HG03457 (cell line): ENCODE results near the gene PTPN3.

ENCODE experiments used
- ATAC-seq: cut with Tn5 transposase; IDR thresholded peaks from one replicate; pipeline ENCODE4 v1.9.1; 2021; ENCODE audit warnings: moderate number of reproducible peaks; ENCODE audit not compliant: unreplicated experiment

PTPN3 gene

DNA sequence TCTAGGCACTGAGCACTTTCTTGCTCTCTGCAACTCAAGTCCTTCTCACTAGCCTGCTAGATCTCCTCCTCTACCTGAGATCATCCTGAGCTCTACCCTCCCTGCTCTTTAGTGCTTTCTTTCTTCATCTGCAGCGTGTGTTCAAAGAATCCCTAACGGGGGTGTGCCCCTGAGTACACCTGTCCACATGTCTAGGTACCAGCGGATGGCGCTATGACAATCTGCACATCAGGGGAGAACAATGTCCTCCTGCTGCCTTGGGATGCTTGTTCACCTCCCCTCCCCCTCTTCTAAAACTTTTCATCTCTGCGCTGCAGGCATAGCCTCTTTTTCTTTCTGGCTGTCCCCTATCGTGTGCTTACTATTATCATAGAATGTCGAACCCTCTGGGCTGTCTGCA, 42.7 kb downstream of the PTPN3 start:
- no peak for ATAC-seq

DNA sequence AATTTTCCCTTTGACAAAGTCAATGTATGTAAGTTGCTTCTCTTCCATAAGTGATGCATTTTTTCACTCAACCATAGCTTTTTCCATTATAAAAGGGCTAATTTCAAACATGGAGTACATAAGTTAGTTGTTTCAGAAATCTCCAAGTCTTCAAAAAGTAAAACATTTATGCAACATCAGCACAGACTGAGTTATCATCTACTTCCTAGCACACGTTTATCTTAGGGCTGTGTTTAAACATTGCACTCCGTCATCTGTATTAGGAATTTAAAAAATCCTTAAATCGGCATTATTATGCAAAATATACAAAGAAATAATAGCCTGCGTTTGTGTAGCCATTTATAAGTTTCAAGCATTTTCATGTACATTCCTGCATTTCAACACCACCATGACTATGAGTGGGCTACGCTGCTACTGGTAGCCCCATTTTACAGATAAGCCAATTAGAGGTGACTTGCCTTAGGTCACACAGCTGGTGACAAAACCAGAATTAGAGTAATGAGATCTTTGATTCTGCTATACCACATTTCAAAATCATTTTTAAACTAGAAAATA, 43.4 kb downstream of the PTPN3 start:
- ATAC-seq = no peak

DNA sequence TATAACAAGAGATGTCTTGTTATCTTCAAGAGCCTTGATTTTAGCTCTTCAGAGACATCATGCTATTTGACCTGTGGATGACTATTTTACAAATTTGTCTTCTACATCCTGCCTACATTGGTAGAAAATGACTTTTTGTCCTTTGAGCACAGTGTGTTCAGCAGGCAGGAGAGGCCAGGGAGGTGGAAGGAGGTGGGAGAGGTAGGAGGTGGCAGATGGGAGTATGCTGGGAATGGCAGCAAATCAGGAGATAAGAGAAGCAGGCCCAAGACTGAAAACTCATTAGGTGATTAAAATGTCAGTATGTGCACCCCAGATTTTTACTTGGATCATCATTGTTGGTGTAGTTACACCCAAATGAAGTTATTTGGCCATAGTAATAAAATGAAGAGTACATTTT, 44.1 kb downstream of the PTPN3 start:
- no peak for ATAC-seq

DNA sequence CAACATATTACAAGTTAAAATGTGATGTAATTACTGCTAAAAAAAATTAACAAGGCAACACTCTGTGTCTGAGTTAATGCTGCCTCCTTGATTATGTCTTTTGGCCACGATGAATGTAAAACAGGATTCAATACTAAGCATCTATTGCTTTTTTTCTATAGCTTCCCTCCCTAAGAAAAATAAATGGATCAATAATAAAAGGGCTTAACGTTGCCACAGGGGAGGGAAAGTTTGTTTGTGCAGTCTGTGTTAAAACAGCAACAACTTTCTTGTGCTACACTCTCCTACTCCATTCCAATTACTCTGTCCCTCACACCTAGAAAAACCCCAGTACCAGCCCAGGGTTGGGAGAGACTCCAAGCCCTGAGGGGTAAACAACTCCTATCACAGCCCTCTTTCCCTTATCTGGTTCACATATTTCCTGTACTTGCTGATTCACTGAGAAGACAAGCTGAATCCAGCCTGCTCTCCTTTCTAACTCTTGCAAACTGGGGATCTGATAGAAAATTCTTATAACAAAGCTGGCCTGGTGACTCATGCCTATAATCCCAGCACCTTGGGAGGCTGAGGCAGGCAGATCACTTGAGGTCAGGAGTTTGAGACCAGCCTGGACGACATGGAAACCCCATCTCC, 44.8 kb downstream of the PTPN3 start:
- no peak for ATAC-seq

DNA sequence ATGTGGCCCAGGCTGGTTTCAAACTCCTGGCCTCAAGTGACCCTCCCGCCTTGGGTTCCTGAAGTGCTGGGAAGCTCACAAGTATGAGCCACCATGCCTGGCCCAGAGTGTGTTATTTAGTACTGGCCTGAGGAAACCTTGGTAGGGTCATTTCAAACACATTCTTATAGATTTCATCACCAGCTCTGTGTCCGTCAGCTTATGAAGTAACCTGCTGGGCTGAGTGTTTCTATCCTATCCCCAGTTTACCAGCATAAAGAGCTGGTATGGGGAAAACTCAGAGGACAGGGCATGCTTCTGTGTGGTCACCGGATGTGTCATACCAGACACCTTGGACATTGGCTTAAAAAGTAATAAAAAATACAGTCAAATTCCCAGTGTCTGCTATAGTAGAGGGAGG, 45.3 kb downstream of the PTPN3 start:
- ATAC-seq = no peak

DNA sequence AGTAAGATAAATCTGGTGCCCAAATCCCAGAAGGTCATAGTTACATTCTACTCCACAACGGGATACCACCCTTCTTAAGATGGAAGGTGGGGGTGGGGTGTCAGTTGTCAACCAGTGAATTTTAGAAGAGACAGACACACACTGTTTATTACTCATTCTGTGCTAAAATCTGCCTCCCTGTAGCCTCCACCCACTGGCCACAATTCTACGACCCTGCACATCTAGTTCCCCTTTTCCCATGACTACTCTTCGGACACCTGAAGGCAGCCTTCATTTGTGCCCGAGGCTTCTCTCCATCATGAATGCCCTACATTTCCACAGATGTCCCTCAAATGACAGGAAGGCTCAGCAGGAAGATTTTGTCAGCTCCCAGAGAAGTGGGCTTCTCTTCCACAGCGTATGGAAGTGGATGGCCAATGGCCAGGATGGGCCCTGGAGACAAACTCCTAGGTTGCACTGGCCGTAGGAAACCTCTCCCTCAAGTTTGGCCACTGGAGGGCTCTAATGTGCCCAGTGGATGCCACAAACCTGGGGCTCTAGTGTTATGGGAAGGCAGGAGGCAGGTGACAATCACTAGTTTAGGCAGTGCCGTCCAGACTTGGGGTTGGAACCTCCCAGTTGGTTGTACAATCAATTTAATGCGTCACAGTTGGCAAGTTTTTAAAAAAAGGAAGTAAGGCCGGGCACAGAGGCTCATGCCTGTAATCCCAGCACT, 46.6 kb downstream of the PTPN3 start:
- no peak for ATAC-seq

DNA sequence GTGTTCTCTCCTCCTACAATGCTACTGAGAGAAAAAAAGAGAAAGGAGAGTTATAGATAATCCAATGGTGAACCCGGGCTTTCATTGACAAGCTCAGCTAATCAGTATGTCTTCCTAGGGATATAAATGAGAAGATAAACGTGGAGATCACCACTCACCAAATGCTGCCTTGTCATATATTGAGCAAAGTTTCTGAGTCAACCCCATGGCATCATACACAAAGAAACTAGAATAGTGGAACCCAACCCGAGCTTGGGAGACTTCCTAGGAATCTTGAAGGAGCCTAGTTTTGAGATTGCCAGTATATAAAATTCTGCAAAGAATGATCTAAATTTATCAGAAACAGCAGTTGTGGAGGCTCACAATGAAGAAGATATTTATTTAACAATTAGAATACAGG, 47.8 kb downstream of the PTPN3 start:
- ATAC-seq = no peak

DNA sequence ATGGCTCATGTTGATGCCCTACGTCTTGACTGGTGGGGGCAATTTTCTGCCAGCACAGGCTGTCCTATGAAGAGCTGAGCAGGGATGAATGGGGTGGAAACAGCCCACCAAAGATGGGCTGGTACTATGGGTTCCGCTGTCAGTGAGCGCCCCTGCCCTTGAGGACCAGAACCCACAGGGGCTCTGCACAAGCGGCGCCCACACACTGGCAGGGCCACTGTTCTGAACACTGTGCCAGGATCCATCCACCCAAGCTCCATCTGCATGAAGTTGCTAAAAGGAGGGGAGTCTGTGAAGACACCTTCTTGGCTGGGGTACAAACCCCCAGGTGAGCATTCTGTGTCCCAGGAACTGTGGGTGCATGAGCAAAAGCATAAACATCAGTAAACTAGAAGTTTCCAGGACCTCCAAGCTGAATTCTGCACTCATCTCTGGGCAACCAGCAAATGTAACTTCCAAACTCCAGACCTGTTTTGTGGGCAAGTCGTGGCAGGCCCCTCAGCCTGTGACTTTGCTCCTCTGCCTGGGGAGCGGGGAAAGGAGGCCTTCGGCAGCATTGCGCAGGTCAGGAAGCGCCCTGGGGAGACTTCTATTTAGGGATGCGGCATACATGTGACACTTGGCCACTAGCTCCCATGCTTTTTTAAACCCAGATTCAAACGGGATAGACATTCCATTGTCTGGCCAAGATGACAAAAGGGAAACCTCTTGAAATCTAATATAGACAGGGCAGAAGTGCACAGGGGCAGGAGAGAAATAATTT, 48.9 kb downstream of the PTPN3 start:
- ATAC-seq = no peak

DNA sequence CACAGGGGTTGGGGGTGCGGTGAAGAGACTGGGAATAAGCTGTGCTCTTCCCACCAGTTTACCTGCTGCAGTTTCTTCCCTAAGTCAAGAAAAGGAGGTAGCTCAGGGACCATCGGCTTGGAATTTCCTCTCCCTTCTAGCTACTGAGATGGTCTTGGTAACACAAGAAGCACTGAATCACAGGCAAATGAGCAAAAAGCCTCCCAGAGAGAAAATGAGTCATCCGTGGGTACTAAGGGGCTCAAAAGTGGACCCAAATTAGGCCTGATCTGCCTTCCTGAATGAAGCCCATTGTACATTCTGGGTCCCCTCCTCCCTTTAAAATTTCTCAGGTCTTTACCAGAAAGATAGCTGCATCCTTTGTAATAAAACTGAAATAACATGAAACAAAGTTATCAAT, 49.9 kb downstream of the PTPN3 start:
- no peak for ATAC-seq

DNA sequence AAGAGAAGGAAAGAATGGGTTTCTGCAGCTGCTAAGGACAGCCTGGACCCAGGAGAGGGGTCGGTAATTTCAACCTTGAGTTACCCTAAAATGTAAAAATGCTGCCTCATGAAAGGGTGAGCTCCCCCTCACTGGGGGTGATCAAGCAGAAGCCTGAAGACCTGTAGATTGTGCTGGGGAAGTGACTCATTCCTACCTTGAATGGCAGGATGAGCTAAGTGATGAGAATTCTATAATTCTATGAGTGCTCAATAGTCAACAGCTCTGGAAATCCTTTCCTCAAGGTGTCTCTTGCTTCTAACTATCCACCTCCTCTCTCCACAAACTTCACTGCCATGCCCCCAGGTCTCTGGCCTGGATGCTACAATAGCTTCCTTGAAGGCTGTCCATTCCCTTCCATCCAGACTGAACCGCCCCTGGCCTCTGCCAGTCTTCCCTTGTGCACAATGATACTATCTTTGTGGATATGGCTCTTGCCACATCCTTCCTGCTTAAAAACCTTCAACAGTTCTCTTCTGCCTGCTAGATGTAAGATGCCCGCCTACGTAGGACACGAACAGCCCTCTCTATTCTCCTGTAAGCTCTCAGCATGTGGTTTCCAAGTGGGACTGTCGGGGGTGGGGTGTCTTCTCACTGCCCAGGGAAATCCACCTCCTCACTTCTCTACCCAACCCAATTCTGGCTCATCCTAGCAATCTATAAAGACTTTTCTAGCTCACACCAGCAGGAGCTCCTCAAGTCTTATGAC, 50.6 kb downstream of the PTPN3 start:
- no peak for ATAC-seq

DNA sequence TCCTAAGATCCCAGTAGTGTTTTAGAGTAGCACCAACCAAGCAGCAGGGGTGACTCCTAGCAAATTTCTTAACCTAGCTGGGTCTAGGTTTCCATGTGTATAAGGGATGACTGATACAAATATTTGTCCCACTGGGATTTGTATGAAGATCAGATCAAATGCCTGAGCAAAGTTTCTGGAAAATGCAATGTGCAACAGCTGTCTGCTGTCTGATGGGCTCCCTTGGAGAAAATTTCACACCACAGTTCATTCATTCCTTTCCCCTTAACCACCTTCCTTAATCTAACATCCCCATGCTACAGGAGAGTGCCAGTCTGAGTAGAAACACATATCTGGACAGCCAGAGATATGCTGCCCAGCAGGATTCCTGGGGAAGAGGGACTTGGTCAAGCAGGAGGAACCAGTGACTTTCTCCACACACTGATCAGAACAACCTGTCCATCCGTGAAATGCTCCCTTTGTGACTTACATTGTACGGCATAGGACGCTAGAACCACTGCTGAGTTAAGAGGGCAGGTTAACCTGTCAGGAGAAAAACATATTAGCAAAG, 53.3 kb downstream of the PTPN3 start:
- ATAC-seq = no peak

DNA sequence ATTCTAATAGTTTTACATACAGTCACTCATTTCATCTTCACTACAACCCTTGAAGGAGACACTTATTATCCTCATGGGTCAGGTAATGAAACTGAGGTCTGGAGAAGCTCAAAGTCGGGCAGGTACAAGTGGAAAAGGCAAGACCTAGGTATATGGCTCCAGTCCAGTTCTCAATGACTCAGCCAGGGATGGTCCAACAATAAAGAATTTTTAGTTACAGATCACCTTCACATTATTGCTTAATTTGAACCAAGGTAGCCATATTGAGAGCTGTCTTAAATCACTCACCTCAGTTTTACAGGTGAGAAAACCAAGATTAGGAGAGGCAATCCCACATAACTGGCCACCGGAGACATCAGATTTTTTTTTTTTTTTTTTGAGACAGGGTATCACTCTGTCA, 55.4 kb downstream of the PTPN3 start:
- no peak for ATAC-seq

DNA sequence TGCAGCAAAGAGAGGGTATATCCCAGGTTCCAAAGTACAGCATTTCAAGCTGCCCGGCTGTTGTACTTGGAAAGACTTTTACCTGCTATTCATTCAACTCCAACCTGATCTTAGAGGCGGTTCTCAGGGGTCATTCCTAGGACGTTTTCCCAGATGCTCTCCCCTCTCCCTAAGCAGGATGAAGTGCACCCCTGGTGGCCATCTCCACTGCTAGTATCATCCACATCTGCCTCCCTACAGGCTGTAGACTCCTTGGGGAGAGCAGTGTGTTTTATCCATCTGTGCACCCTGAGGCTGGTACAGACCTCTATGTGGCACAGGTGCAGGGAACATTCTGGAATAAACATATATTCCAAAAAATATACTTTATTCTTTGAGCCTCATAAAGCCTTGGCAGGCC, 56.8 kb downstream of the PTPN3 start:
- ATAC-seq = no peak

DNA sequence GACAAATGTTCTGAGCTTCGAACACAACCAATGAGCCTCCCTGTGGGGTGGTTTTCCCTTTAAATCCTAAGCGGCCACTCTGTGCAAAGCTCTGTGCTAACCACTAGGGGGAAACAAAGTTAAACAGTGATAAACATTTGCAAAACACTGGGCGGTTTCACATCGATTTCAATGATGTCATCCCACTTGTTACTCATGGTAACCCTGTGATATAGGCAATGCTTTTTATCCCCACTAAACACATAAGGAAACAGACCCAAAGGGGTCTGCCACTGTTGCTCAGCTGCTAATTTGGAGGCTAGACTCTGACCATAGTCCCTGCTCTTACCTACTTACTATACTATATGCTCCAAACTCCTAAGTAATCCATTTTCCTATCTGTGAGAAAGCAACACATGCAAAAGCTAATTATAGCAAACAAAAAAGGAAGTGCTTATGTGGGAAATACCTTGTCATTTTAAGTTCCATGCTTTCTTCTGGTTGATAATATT, 57.3 kb downstream of the PTPN3 start:
- peak; percentile 99 for ATAC-seq

DNA sequence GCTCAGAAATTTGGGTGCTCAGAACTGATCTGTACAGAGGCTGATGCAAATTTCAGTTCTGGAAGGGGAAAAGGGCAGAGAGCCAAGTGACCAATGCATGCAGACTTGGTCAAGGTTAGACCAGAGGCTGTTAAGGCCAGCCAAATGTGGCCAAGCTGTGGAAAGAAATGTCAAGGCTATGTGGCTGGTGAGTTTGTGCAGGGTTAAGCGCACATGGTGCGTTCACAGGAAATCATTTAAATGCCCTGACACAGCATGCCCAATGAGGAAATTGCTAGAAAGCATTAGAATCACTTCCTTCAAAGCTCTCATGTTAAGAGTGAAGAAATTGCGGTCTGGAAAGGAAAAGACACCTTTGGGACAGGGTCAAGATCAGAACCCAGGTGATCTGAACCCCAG, 58.0 kb downstream of the PTPN3 start:
- no peak for ATAC-seq

DNA sequence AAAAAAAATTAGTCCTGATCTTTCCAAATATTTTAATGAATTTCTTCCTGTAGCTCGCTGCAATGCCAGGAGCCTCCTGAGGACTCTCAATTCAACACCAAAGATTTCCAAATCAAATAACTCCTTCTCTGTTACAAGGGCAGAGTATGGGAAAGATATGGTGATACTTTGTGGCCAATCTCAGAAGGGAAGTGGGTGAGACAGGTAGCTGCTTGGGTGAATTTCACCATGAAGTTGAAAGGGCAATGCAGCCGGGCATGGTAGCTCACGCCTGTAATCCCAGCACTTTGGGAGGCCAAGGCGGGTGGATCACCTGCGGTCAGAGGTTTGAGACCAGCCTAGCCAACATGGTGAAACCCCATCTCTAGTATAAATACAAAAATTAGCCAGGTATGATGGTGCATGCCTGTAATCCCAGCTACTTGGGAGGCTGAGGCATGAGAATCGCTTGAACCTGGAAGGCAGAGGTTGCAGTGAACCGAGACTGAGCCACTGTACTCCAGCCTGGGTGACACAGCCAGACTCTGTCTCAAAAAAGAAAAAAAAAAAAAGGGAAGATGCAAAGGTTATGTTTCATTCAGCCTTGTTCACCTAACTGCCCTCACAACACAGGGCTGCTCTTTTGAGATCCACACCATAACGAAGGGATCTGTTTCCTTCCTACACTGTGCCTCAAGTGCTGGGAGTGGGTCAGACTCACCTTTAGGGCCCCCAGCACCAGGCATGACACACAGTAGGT, 58.6 kb downstream of the PTPN3 start:
- no peak for ATAC-seq

DNA sequence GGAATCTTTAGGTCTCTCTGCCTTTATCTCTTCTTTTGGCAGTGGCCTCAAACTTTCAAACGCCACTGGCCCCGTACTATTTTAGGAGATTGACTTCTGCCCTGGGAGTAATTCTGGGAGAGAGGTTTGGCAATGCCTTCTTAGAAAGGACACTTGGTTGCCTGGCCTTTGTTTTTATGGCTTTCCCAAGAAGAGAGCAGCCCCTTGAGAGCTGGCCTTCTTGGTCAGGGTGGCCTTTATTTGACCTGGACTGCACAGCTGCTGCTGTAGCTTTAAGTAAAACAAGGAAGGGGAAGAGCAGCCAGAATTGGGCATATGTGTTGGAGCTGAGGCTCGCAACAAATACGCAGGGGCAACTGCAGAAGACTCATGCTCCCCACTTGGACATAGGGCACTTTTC, 60.8 kb downstream of the PTPN3 start:
- ATAC-seq = no peak

DNA sequence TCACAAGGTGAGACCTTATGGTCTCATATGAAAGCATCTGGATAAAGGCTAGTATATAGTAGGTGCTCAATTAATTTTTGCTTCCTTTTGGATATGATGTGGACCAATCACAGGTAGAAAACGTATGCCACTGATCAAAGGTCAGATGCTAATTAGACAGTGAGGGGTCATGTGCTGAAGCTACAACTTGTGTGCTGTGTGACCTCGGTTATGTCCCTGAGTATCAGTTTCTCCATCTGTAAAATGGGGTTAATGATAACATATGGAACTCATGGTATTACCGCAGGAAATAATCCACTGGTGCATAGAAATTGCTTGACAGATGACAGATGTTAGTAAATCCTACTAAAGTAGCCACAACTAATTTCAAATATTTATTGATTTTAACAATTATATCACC, 62.0 kb downstream of the PTPN3 start:
- no peak for ATAC-seq

DNA sequence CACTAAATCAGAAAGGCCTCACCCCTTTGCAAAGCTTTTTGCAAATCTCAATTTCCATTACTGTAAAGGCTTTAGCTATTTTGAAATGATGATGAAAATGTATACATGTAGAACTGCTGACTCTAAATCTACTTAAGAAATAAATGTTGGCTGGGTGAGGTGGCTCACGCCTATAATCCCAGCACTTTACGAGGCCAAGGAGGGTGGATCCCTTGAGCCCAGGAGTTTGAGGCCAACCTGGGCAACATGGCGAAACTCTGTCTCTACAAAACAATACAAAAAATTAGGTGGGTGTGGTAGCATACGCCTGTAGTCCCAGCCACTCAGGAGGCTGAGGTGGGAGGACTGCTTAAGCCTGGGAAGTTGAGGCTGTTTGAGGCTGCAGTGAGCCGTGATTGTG, 64.6 kb downstream of the PTPN3 start:
- no peak for ATAC-seq

DNA sequence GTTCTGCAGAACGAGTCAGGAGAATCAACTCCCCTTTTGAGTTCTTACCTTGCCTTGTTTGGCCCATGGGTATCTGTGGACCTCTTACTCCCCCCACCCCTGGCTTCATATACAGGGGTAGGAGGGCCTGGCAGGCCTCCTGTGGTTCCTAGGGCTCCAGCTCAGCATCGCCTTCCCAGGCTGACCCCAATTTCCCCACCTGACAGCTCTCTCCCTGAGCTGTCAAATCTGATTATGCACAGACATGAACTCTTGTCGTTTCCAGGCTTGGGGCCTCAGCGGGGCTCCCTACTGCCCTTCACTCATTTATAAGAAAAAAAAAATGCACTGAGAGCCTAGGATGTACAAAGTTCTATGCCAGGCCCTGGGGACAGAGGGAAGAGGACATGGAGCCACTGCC, 67.9 kb downstream of the PTPN3 start:
- ATAC-seq = no peak
